ENCODE measurements around the gene IRF2BPL.

GRCh38 chr14:77007975-77008421 is 20.5 kb downstream of the IRF2BPL start:
- TF ChIP-seq CTCF (IDR thresholded peaks at IDR 0.05; ENCODE audit: low read depth, low read length, missing input control) (no peak), SP1 (IDR thresholded peaks at IDR 0.05) (peak; percentile 96), GABPA (IDR thresholded peaks at IDR 0.05 in 1 of 2, conservative IDR thresholded peaks at IDR 0.05 in 1 of 2) (peak in 1 of 2 donors; percentile 51), RAD21 (IDR thresholded peaks at IDR 0.05) (peak; percentile 58 to 76), FOXA1 (IDR thresholded peaks at IDR 0.05) (no peak), TAF1 (conservative IDR thresholded peaks at IDR 0.05) (peak; percentile 54), YY1 (IDR thresholded peaks at IDR 0.05) (peak; percentile 87), MAX (IDR thresholded peaks at IDR 0.05) (peak; percentile 87), EGR1 (IDR thresholded peaks at IDR 0.05; ENCODE audit: low read depth in 2 of 2) (peak; percentile 46 to 92), ATF3 (IDR thresholded peaks at IDR 0.05) (peak; percentile 56)
